Pulmonary artery endothelial cell (primary cell): Measurements from ENCODE around the gene HAUS6. TPM values are rescaled to one million over a fixed set of nuclear protein-coding genes. Genes with fewer than 3 reads are reported as not detected.
"Not testable (repeated sequence)": the region's sequence is repeated elsewhere in the genome, so short reads cannot be mapped to it uniquely, and the experiment has no call there.

Experiments
- DNase-seq: peaks from one replicate; pipeline ENCODE4 v3.0.0-alpha.2; 2011; ENCODE audit warnings: low read depth, low spot score
- total RNA-seq: library from RNA; depleted of rRNA; stranded (reverse); fragments of >200 nt; gene quantifications from 2 replicates; pipeline ENCODE4 v1.2.3, GENCODE V29; 2014

The HAUS6 gene
- total RNA-seq = 19.3 and 24.4 TPM in 2 replicates

DNA sequence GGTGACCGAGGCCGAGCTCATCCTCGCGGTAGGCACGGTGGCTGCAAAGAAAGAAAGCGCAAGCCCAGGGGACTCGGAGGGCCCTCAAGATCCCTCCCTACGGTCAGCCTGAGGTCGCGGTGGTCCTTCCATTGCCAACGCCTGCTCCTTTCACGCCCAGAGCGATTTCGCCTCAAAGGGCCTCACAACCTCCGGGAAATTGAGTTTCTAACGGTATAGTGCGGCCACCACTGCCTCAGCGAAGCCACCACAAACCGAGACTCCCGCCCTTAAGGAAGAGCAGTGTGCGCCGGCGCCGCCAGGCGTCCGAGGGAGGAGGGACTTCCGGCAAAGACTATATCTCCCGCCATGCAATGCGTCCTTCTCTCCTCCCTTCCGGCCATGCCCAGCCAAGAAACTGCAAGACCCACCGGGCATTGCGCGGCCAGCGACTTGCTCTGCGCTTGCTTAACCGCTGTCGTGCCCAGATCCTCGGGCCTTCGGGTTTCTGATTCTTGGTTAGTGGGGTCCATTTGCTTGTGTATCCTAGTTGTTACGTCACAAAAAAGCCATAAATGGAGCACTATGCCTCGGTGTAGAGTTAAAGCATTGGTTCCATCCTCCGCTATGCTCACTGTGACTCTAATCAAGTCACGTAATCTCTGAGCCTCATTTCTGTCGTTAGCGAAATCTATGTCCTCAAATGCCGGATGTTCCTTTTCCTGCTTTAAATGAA lies at the start of gene HAUS6:
TSS of gene HAUS6 (minus strand) at position 274 of the 715 bp plus-strand sequence. CDS start at position 21, 253 bp downstream.
- peak; percentile 94 for DNase-seq

DNA sequence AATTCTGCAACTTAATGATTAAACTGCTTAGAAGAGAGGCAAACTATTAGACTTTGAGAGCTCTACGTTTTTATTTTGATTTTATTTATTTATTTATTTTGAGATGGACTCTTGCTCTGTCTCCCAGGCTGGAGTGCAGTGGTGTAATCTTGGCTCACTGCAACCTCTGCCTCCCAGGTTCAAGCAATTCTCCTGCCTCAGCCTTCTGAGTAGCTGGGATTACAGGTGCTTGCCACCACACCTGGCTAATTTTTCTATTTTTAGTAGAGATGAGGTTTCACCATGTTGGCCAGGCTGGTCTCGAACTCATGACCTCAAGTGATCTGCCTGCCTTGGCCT lies 49.4 kb upstream of the HAUS6 start:
- DNase-seq = not testable (repeated sequence)

DNA sequence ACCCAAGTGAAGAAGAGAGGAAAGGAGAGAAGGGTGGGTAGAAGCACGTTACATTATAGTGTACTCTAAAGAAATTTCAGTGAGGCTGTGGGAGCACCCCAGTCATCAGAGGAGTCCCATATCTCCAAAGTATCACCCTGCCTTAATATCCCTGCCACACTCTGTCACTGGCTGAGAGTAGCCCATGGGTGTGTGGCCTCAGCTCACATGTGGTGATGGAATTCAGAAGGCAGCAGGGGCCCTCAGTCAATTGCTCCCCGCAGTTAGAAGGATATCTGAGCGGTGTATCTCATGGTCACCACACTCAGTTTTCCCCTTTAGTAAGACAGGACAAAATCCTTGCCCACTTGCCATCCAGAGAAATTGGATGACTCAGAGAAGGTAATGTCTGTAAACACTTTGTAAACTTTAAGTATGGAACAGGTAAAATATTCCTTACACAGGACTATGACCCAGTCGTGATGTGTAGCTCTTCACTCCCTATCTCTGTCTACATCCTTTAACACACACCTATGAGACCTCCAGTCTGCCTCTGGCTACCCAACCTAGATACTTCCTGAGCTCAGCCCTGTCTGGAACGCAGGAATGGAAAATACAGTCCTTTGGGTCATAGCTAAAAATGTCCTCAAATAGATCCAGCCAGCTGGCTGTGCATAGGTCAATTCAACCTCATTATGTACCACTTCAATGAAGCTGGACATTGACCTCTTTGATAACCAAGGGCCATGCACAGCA lies 48.9 kb upstream of the HAUS6 start:
- no peak for DNase-seq

DNA sequence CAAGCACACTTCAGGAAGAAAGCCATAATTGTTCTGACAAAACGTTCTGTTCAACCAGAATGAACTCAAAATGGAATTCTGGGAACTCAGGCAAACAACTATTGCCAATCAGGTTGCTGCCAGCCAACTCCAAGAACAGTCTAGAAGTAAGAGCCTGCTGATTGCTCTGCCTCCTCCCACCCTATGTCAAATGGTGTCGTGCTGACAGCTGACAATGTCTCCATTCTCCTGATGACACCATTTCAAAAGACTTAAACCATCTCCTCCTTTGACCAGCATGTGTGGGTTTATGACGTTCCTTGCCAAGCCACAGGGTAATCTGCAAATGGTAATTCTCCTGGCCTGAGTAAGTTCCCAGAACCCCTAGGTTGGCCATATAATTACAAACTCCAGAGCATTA lies 46.5 kb upstream of the HAUS6 start:
- no peak for DNase-seq

DNA sequence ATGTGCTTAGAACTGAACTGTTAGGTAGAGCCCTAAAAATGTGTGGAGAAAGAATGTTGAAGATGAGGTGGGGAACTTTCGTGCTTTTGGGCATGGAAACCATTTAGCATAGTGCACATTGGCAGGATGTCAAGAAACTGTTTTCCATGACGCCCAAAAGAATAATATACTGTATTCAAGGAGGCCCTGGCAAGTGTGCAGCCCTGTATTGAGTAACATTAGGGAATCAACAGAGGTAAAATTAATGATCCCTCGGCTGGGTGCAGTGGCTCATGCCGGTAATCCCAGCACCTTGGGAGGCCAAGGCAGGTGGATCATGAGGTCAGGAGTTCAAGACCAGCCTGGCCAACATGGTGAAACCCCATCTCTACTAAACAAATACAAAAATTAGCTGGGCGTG lies 45.5 kb upstream of the HAUS6 start:
- DNase-seq = no peak

GRCh38 chr9:19146441-19147024 lies 43.8 kb upstream of the HAUS6 start:
- no peak for DNase-seq

DNA sequence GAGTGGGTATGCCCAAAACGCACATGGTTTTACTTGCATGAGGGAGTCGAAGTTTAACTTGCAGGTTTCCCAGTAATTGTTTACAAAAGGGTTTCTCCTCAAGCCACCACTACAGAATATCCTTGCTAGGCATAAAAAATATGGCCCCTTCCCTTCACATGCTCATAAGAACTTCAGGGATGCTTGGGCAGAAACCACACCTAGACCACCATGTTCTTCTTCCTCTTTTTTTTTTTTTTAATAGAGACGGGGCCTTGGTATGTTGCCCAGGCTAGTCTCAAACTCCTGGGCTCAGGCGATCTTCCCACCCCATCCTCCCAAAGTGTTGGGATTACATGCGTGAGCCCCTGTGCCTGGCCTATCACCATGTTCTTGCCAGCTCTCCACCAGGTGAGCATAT lies 43.2 kb upstream of the HAUS6 start:
- DNase-seq = no peak

GRCh38 chr9:19140259-19140658 lies 37.6 kb upstream of the HAUS6 start:
- DNase-seq = no peak

DNA sequence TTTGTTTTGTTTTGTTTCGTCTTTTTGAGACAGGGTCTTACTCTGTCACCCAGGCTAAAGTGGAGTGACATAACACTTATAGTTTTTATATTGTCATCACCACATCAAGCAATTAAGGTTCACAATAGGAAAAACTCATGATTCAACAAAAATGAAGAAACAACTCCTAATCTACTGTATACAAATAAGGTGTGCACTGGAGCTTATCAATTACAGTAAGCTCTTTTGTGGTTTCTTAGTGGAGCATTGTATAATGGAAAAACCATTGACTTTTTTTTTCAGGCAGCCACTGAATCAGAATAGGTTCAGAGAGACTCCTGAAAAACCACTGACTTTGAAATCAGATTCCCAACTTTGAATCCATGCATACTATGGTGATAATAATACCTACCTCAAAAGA lies 35.4 kb upstream of the HAUS6 start:
- DNase-seq = no peak

- no peak for DNase-seq
These were observed 34.6 kb upstream of the HAUS6 start for GRCh38 chr9:19137282-19137681.

DNA sequence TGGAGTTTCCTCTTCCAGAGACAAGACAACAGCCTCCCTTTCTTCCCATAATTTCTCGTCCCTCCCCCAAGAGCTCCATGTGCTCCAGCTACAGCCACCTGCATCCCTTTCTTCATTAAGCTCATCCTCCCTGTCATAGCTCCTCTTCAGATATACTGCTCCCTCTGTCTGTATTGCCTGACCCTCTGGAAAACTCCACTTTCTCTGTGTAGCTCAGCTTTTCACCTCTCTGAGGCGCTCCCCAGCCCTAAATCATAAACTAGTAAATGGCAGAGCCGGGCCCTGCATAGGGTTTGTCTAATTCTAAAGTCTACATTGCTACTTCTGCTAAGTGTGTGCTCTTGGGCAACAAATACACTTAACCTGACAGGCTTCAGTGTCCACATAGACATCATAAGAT lies 33.4 kb upstream of the HAUS6 start:
- no peak for DNase-seq

DNA sequence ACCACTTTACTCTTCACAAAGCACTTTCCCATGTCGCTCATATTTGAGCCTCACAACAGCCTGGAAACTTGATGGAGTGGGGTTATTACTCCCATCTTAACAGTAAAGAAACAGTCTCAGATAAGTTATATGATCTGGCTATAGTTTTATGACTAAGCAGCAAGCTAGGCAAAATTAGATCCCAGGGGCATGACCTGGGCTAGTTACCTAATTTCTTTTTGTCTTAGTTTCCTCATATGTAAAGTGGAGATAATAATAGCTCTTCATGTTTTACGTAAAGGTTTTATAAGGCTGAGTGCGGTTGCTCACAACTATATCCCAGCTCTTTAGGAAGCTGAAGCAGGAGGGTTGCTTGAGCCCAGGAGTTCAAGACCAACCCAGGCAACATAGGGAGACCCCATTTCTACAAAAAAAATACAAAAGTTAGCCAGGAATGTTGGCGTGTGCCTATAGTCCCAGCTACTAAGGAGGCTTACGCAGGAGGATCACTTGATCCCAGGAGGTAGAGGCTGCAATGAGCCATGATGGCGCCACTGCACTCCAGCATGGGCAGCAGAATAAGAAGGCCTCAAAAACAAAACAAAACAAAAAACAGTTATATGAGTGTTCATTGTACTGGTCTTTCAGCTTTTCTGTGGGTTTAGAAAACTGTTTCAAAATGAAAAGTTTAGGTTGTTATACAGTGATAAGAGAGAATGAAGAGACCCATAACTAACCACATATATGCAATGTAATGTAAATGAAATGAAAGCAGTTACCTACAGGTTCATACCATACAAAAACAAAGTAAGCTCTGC lies 31.0 kb upstream of the HAUS6 start:
- DNase-seq = no peak

DNA sequence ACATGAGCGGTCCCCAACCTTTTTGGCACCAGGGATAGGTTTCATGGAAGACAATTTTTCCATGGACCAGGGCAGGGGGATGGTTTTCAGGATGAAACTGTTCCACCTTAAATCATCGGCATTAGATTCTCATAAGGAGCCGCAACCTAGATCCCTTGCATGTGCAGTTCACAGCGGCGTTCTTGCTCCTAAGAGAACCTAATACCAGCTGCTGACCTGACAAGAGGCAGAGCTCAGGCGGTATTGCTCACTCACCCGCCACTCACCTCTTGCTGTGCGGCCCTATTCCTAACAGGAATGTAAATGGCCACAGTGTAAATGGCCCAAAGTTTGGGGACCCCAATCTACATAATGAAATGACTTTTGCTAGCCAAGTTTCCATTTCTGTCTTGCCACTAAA lies 27.7 kb upstream of the HAUS6 start:
- DNase-seq = no peak

GRCh38 chr9:19127871-19128500 lies 25.3 kb upstream of the HAUS6 start:
- DNase-seq = no peak

DNA sequence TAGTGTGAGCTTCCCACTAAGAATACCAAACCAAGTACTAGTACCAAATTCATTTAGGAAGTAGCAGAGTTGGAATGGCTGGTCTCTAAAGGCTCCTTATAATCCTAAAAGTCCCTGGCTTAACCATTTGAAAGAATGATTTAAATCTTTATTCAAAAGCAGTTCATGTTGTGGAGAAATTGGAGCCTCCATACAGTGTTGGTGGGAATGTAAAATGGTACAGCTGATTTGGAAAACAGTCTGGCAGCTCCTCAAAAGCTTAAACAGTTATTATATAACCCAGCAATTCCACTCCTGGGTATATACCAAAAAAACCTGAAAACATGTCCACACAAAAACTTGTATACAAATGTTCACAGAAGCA lies 21.7 kb upstream of the HAUS6 start:
- no peak for DNase-seq

DNA sequence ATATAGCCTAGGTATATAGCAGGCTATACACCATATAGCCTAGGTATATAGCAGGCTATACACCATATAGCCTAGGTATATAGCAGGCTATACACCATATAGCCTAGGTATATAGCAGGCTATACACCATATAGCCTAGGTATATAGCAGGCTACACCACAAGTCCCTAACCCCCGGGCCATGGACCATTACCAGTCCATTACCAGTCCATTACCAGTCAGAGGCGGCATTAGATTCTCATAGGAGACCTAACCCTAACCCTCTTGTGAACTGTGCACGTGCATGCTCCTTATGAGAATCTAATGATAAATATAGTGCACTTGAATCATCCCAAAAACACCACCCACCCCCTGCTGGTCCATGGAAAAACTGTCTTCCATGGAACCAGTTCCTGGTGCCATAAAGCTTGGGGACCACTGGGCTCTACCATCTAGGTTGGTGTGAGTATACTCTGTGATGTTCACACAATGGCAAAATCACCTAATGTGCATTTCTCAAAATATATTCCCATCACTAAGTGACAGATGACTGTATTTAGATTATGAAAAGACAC lies 19.9 kb upstream of the HAUS6 start:
- no peak for DNase-seq

GRCh38 chr9:19120877-19121276 lies 18.2 kb upstream of the HAUS6 start:
- DNase-seq = no peak

GRCh38 chr9:19119801-19120440 lies 17.2 kb upstream of the HAUS6 start:
- no peak for DNase-seq

DNA sequence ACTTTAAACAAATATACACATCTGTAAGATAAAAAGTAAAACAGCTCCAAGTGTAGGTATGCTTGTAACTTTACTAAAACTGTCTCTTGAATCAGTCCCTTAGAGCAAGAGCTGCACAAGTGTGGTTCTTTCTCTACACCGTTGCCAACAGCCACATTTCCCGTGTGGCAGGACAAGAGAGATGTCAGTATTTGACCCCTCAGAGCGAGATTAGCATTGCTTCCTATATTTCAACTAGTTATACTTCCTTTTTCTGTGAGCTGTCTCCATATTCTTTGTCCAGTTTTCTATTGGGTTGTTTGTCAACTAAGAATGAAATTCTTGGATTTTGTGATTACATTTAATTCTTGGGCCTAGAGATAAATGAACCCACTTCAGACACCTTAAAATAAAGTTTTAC lies 16.5 kb upstream of the HAUS6 start:
- DNase-seq = no peak

DNA sequence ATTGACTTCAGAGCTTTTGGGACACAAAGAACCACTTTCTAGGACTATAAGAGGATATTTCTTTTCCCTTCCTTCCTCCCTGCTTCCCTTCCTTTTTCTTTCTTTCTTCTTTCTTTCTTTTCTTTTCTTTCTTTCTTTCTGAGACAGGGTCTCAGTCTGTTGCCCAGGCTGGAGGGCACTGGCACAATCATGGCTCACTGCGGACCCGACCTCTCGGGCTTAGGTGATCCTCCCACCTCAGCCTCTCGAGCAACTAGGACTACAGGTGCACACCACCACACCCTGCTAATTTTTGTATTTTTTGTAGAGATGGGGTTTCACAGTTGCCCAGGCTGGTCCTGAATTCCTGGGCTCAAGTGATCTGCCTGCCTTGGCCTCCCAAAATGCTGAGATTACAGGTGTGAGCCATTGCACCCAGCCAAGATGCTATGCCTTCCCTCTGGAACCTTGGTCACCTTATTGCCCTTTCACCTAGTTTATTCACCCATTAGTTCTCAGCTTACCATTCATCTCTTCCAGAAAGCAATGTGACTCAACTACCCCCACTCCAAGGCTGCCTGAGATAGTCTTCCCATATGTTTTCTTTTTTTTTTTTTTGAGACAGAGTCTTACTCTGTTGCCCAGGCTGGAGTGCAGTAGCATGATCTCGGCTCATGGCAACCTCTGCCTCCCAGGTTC lies 14.5 kb upstream of the HAUS6 start:
- no peak for DNase-seq
